Heart right ventricle (tissue), 16 donors: ENCODE data around the gene WDR19. TPM values are rescaled to one million over a fixed set of nuclear protein-coding genes. Genes with fewer than 3 reads are reported as not detected.

Experiments
- ATAC-seq, 8 donors: fragments of 200-7000 bp; cut with Tn5 transposase; one replicate each; pipeline ENCODE4 v1.9.1; 2020; ENCODE audit warnings: mild to moderate bottlenecking in 8 of 8, moderate library complexity in 8 of 8, moderate number of reproducible peaks in 1 of 8
- DNase-seq, 2 donors: peaks; one replicate each; pipeline ENCODE4 v3.0.0-alpha.2; 2020
- H3K27ac ChIP-seq, 10 donors: fragments of 200-600 bp; sonication (generic) in 2 of 10; one replicate each; pipeline versions ENCODE4 v1.5.0 to v1.8.0; 2020 to 2022; ENCODE audit warnings: mild to moderate bottlenecking in 3 of 10
- H3K27me3 ChIP-seq, 7 donors: fragments of 200-600 bp; one replicate each; pipeline ENCODE4 v1.8.0; 2021 to 2022; ENCODE audit warnings: mild to moderate bottlenecking in 2 of 7
- H3K36me3 ChIP-seq, 9 donors: fragments of 200-600 bp; sonication (generic) in 1 of 9; one replicate each; pipeline versions ENCODE4 v1.5.0 to v1.8.0; 2020 to 2022; ENCODE audit warnings: mild to moderate bottlenecking in 2 of 9
- H3K4me1 ChIP-seq, 9 donors: fragments of 200-600 bp; sonication (generic) in 1 of 9; one replicate each; pipeline versions ENCODE4 v1.5.0 to v1.8.0; 2020 to 2022; ENCODE audit warnings: mild to moderate bottlenecking in 4 of 9
- H3K4me3 ChIP-seq, 10 donors: fragments of 200-600 bp; sonication (generic) in 2 of 10; one replicate each; pipeline versions ENCODE4 v1.5.0 to v1.8.0; 2020 to 2022; ENCODE audit warnings: mild to moderate bottlenecking in 7 of 10, moderate library complexity in 2 of 10
- H3K9me3 ChIP-seq, 11 donors: fragments of 200-600 bp in 10 of 11; sonication (generic) in 2 of 11; one replicate each; pipeline versions ENCODE4 v1.5.0 to v1.8.0; 2013 to 2022; ENCODE audit warnings: mild to moderate bottlenecking in 2 of 11, control low read depth in 1 of 11, moderate library complexity in 1 of 11
- CTCF ChIP-seq, 9 donors: fragments of 200-600 bp; sonication (generic) in 2 of 9; IDR thresholded peaks; one replicate each; pipeline versions ENCODE4 v1.5.0 to v1.8.0; 2021 to 2022; ENCODE audit warnings: antibody characterized with exemption in 9 of 9, mild to moderate bottlenecking in 5 of 9, moderate library complexity in 1 of 9
- WGBS, 2 donors: extraction: QIAGEN DNeasy Blood & Tissue Kit; methylation state at CpG; one replicate each; pipeline ENCODE4 v1.1.7; 2013; ENCODE audit warnings: inconsistent platforms in 1 of 2; 5-methylcytosine and 5-hydroxymethylcytosine counted together
- intact Hi-C, 10 donors: fragments of 100-400 bp; cut with DNase I; formaldehyde crosslinking; loops; one replicate each; pipeline versions ENCODE4 v1.11.1 to v1.14.2; 2022
- polyA plus RNA-seq, 2 donors: library from polyadenylated mRNA; stranded (reverse); fragments of 200-250 nt; gene quantifications; one replicate each; pipeline ENCODE4 v1.2.3, GENCODE V29; 2013
- total RNA-seq, 10 donors: library from RNA; stranded (reverse); fragmentation: NEBNext Ultra II Directional in 3 of 10; extraction: Animal tissue kit (Norgen Biotek cat#: 25700) in 3 of 10; gene quantifications; one replicate each; pipeline versions ENCODE4 v1.2.1 to v1.2.4, GENCODE V29; 2021 to 2023
- donor health status: Arrhythmogenic right ventricular cardiomyopathy.
- donor health status: ischemic (EF 13 %, LVEDD 7.1; RV severe dilation, severe dysfunction).
- donor health status: healthy with polysubstance abuse.
- donor health status: DM: no; HTN: yes; CAD: no.
- donor health status: DM: no; HTN: no; CAD: no.
- donor health status: ischemic (EF 25% LVEDD 6.9; RV normal size, moderate dysfunction).
- donor health status: ischemic (EF 25% LVEDD 5.7; RV mildly dilated, moderate dysfunction).
- donor health status: healthy.
- donor health status: DM: yes; HTN: yes; CAD: no.
- donor health status: Ischemic cardiomyopathy.
- donor health status: ischemic (EF 35%, LVEDD 5.7; RV mildly dilated, moderate dysfunction).
- donor health status: nonischemic (EF 11% LVEDD 7.7; RV severe dilation, severe dysfunction).
- donor health status: DM: yes; HTN: yes; CAD: no.
- donor health status: PGD.
- donor health status: ischemic (EF 29% LVEDD 5.4; RV normal size, mild dysfunction).
- donor health status: nonischemic (EF 23%, LVEDD 6.1; RV moderate dilation, normal function).

WDR19 gene
- total and polyA plus RNA-seq, 12 donors = 4.1 to 25.8 (median 7.3) TPM

DNA sequence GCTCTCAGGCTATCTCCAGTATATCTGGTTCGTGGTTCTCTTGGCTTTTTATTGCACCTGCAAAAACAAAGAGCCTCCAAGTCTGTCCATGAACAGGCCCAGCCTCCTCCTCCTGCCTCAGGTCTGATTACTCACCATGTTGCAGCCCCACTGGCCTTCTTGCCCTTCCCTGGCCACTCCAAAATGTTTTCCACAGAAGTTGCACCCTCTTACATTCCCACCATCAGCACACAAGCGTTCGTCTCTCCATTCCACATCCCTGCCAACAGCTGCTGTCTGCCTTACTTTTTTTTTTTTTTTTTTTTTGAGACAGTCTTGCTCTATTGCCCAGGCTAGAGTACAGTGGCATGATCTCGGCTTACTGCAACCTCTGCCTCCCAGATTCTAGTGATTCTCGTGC lies 97.1 kb downstream of the WDR19 start:
- ATAC-seq (no peak), DNase-seq (no peak)
- intact Hi-C loops = no loop called here
- TF ChIP-seq CTCF (IDR thresholded peaks at IDR 0.05) = no peak
- Histone ChIP-seq H3K9me3 (peaks cover 0 to 7% (median 0%) of the 10 kb centered on the region in 11 donors), H3K4me3 (no peak overlapping the region), H3K36me3 (peaks cover 0 to 91% (median 14%) of the 10 kb centered on the region in 9 donors), H3K4me1 (no peaks in the 10 kb centered on the region), H3K27ac (no peak overlapping the region), H3K27me3 (no peaks in the 10 kb centered on the region)
- 81 to 83% methylated on average over 5 of the region's 5 CpGs for WGBS, 2 donors

- Histone ChIP-seq H3K36me3 (peaks cover 0 to 87% (median 8%) of the 10 kb centered on the region in 9 donors), H3K27ac (no peak overlapping the region), H3K4me3 (no peak overlapping the region), H3K27me3 (no peaks in the 10 kb centered on the region), H3K4me1 (no peaks in the 10 kb centered on the region), H3K9me3 (peaks cover 0 to 7% (median 0%) of the 10 kb centered on the region in 11 donors)
- DNase-seq = no peak
- intact Hi-C loops = no loop called here
- ATAC-seq = no peak
- 94% methylated on average over 2 of the region's 2 CpGs for WGBS, 2 donors
- no peak for TF ChIP-seq CTCF (IDR thresholded peaks at IDR 0.05)
Observed at GRCh38 chr4:39280770-39281169, 98.4 kb downstream of the WDR19 start.

- H3K4me3 ChIP-seq = no peak overlapping the region
- H3K27ac ChIP-seq = no peak overlapping the region
- TF ChIP-seq CTCF (IDR thresholded peaks at IDR 0.05) = no peak
- peaks cover 0 to 86% (median 25%) of the 10 kb centered on the region in 9 donors for H3K36me3 ChIP-seq
- DNase-seq = no peak
- H3K9me3 ChIP-seq = peaks cover 0 to 7% (median 0%) of the 10 kb centered on the region in 11 donors
- intact Hi-C loops = no loop called here
- no peak for ATAC-seq
- WGBS, 2 donors = 65 to 73% methylated on average over 7 of the region's 7 CpGs
- H3K4me1 ChIP-seq = no peaks in the 10 kb centered on the region
- no peaks in the 10 kb centered on the region for H3K27me3 ChIP-seq
Observed at GRCh38 chr4:39285111-39285795, 102.9 kb downstream of the WDR19 start.

GRCh38 chr4:39285853-39286252 lies 103.5 kb downstream of the WDR19 start:
- ATAC-seq (no peak), DNase-seq (no peak)
- Histone ChIP-seq H3K4me3 (no peak overlapping the region), H3K27ac (no peak overlapping the region), H3K4me1 (no peaks in the 10 kb centered on the region), H3K9me3 (peaks cover 0 to 7% (median 0%) of the 10 kb centered on the region in 11 donors), H3K27me3 (no peaks in the 10 kb centered on the region), H3K36me3 (peaks cover 0 to 86% (median 21%) of the 10 kb centered on the region in 9 donors)
- TF ChIP-seq CTCF (IDR thresholded peaks at IDR 0.05) = no peak
- 90 to 93% methylated on average over 2 of the region's 2 CpGs for WGBS, 2 donors
- intact Hi-C loops = no loop called here
